Globus pallidus (tissue), 1 donor: ENCODE results near the gene TP53TG3F.
"Not testable (repeated sequence)": the region's sequence is repeated elsewhere in the genome, so short reads cannot be mapped to it uniquely, and the experiment has no call there.

Source experiments
- DNase-seq: peaks from one replicate; pipeline ENCODE4 v3.0.0-alpha.2; 2015; ENCODE audit warnings: low spot score

TP53TG3F gene, protein sequence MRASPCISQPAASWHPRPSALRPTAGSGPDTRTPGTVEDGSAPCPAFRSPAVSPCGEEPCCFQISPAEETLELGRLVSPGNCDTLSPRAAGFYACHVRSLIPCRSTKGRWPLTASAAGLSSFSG

GRCh38 chr16:33459312-33459711, at the start of gene TP53TG3F:
Gene TP53TG3F (plus strand): TSS chr16:33459612. CDS start chr16:33459680, 68 bp downstream.
- not testable (repeated sequence) for DNase-seq

DNA sequence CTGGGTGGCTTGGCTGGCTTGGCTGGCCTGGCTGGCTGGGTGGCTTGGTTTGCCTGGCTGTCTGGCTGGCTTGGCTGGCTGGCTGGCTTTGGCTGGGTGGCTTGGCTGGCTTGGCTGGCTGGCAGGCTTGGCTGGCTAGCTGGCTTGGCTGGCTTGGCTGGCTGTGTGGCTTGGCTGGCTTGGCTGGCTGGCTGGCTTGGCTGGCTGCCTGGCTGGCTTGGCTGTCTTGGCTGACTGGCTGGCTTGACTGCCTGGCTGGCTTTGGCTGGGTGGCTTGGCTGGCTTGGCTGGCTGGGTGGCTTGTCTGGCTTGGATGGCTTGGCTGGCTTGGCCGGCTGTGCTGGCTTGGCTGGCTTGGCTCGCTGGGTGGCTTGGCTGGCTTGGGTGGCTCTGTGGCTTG, 32.2 kb downstream of the TP53TG3F start:
- DNase-seq: not testable (repeated sequence)

GRCh38 chr16:33507231-33507630, 47.8 kb downstream of the TP53TG3F start:
- DNase-seq: not testable (repeated sequence)

DNA sequence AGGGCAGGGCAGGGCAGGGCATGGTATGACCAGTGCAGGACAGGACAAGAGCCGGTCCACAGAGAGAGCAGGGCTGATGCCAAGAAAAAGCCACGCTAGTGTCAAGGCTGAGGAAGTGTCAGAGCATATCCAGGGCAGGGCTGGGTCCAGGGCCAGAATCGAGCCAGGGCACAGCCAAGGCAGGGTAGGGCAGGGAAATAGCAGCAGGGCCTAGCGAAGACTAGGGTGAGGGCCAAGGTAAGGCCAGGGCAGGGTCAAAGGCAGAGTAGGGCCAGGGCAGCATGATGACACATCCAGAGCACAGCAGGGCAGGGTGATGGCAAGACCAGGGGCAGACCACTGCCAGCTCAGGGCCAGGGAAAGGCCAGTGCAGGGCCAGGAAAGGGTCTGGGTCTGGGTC, 49.7 kb downstream of the TP53TG3F start:
- DNase-seq: not testable (repeated sequence)

DNA sequence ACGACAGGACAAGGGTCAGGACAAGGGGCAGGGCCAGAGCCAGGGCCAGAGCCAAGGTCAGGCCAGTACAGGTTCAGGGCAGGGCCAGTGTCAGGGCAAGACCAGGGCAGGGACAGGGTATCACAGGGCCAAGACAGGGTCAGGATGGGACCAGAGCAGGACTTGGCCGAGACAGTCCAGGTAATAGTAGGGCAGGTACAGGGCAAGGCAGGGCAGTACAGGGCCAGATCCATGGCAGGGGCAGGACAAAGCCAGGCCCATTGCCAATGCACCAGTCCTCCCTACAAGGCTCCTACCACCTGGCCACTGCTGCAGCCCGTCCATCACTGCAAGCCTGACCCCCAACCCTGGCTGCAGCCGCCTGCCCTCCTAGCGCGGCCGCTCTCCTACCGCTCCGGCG, 50.5 kb downstream of the TP53TG3F start:
- not testable (repeated sequence) for DNase-seq
